Epithelial cell of prostate (primary cell): ENCODE data around the gene EGLN1.
A peak's percentile ranks its signal among the peaks of the same experiment; 100 is the strongest.
"Not testable (repeated sequence)": the region's sequence is repeated elsewhere in the genome, so short reads cannot be mapped to it uniquely, and the experiment has no call there.

Experiments used
- DNase-seq: peaks from one replicate; pipeline ENCODE4 v3.0.0-alpha.2; 2011; ENCODE audit warnings: low read depth, low spot score
- H3K27ac ChIP-seq: fragments of 450-650 bp; 2 replicates; pipeline ENCODE4 v1.5.1; 2017; ENCODE audit warnings: mild to moderate bottlenecking

Gene EGLN1

DNA sequence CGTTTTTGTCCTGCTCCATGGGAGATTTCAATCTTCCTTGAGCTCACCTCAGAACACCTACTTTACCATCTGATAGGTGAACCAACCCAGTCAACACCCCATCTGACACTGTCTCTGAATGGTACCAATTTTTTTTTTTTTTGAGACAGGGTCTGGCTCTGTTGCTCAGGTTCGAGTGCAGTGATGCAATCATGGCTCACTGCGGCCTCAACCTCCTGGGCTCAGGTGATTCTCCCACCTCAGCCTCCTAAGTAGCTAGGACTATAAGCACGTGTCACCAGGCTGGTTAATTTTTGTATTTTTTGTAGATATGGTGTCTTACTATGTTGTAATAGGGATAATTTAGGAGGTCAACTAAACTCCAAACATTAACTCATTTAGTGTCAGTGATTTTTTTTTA lies 47.7 kb downstream of the EGLN1 start:
- DNase-seq: no peak
- H3K27ac ChIP-seq: no peak overlapping the region

DNA sequence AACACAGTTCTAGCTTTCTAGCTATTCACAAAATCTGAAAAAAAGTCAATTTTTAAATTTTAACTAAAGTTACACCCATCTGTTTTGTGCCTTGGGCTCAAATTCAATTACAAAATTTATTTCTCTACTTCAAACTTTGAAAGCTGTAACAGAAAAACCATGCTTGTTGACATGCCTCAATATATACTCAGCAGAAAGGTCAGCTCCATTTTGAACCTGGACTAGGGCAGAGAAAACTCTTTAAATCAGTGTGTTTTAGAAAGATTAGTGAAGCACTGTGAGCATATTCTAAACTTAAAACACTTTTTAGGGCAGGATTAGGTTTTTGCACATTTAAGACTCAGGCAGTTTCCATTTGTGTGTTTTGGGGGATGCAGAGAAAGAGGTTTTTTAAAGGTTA lies 49.6 kb downstream of the EGLN1 start:
- no peak overlapping the region for H3K27ac ChIP-seq
- no peak for DNase-seq

DNA sequence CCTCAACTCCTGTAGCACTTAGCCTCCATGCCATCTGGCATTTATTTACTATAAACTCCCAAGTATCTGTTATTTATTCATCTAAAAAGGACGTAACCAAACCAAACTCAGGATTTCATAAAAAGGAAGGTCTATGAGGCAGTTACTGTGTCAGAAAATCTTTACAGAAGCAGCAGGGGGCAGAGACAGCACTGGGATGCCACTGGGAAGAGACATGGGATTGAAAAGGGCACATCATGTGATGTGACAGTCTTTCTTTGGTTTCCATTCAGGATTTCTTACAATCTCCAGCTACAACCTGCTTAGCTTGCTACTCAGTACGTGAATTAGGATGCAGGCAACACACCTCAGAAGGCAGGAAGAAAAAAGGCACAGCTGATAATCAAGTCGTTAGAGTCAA lies 52.8 kb downstream of the EGLN1 start:
- H3K27ac ChIP-seq: no peak overlapping the region
- DNase-seq: no peak

DNA sequence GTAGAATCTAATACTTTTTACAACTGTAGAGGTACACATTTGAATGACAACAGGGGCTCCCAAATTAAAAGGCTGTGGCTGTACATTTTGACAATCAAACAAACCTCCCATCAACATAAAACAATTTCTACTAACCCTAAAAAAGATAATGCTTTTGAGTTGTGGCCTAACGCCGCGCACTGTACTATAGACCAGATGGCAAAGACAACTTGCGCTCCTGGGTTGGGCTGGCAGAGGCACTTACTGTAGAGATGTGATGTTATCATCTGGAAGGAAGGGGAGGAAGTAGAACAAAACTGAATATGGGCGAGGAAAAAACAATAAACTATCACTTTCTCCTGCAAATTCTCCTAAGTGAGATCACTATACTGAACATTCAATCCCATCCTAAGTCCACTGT lies 57.9 kb downstream of the EGLN1 start:
- DNase-seq: no peak
- no peak overlapping the region for H3K27ac ChIP-seq

DNA sequence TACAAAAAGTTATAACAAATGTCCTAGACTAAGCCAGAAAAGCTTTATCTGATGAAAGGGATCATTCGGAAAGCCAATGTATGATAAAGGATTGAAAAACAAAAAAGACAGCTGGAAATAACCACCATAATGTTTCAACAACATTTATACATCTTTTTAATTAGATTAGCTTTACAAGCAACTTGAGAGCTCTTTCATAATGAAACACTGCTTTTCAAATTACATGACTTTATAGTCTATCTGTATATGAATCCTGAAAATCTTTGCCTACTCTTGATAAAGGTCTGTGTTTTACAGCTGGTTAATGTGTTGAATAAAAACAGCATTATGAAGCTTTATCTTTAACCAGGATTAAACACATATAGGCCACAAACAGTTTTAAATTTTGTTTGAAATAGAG lies 58.5 kb downstream of the EGLN1 start:
- H3K27ac ChIP-seq: no peak overlapping the region
- no peak for DNase-seq

DNA sequence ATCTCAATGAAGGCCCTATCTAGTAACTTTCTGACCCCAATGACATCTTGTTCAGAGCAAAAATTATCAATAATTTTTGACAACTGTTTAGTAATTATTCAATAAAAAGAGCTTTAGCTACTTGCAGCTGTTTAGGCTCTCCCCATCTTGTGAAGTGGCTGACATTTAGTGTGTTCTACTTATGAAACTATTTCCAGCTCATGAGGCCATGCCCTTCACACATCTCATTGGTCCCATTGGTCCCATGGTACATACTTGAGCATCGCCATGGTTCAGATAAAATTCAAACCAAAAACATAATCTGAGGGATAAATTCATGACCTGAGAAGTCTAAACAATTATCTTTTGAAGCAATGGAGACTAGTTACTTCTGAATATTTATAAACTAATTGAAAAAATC lies 59.8 kb downstream of the EGLN1 start:
- no peak overlapping the region for H3K27ac ChIP-seq
- DNase-seq: no peak

DNA sequence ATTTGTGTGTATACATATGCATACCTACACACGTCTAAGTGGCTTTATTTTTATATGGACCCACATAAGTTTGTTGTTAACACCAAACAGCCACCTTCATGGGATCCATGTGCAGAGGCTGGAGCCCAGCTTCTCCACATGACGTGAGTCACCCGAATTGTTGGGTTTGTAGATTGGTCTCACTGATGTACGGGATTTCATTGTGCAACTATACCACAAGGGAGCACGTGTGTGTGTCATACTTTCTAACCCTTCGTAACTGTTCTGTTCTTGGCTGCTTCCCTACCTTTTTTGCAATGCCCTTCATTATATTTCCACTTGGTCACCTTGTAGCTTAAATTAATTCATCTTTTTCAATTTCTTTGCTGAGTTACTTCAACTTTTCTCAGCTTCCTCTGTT lies 63.0 kb downstream of the EGLN1 start:
- H3K27ac ChIP-seq: no peak overlapping the region
- no peak for DNase-seq

DNA sequence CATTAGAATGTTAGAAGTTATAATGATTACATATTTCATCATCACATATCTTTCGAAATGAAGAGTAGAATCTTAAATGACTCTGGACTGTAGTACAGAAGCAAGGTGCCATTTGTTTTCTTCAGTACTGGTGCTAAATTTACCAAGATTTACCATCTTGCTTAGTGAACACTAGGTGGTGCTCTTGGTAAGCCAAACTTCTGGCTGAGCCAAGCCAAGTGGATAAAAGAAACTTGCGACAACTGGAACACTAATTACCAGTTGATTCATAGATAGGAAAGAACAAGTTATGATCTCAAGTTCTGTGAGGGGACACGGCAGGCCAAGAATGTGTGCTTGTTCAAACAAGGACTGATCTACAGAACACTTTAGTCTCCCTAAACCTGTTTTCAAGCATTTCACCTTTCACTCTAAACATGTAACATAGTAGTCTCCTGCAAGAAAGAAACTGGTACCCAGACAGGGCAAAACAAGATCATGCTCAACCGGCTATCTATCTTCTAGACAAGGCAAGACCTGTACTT lies 64.2 kb downstream of the EGLN1 start:
- peak overlapping the region; percentile 10 for H3K27ac ChIP-seq
- DNase-seq: no peak

DNA sequence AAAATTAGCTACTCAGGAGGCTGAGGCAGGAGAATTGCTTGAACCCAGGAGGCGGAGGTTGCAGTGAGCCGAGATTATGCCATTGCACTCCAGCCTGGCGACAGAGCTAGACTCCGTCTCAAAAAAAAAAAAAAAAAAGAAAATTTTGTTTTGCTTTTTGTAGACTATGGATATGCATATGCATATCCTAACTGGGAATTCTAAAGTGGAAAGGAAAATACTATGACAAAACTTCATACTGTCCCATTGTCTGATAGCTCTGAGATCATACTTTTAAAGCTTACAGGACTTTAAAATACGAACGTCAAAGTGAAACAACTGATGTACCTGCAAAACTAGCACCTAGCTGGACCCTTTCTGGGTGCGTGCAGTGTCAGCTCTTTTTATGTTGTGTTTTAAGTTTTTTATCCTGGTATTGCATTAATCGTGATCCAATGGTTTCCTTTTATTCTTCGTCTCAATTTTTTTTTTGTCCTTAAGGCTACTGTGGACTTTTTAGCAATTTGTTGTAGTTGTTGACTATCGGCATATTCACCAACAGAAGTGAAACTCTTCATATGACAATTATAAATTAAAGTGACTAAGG lies 64.8 kb downstream of the EGLN1 start:
- no peak overlapping the region for H3K27ac ChIP-seq
- no peak for DNase-seq

DNA sequence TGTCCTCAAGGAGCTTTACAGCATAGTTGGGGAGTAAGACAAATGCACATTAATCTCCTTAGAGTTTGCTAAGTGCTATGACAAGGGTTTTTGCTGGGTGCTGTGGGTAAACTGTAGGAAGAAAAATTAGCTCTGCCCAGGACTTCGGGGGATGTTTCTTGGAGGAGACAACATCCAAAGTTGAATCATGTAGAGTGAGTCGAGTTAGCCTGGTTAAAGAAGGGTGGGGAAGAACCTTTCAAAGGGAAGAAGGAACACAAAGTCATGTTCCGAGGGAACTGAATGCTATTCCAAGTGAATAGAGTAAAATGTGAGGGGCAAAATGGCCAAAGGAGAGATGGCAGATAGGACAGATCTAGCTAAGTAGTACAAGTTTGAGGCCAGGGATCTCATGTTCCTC lies 66.9 kb downstream of the EGLN1 start:
- no peak overlapping the region for H3K27ac ChIP-seq
- no peak for DNase-seq

DNA sequence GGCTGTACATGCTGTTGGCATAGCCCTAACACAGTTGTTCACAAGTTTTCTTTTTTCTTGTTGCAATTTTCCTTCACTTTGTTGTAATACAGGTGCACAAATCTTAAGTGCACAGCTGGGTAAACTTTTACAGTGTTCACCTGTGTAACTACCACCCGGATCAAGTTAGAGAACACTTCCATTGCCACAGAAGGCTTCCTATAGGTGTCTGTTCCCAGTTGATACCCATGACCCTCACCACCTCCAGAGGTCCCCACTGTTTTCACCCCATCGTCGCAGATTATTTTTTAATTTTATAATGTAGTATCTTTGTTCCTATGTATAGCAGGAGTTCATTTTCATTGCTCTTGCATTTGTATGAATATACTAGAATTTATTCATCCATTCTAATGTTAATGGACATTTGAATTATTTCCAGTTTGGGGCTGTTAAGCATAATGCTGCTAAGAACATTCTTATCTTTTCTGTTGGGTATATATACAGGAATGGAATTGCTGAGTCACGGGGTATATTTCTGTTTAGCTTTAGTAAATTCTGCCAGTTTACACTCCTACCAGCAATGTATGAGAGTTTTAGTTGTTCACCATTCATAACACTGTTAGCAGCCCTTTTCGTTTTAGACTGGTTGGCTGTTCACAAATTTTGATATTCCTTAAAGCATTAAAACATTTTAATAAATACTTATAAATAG lies 67.6 kb downstream of the EGLN1 start:
- no peak overlapping the region for H3K27ac ChIP-seq
- DNase-seq: no peak

DNA sequence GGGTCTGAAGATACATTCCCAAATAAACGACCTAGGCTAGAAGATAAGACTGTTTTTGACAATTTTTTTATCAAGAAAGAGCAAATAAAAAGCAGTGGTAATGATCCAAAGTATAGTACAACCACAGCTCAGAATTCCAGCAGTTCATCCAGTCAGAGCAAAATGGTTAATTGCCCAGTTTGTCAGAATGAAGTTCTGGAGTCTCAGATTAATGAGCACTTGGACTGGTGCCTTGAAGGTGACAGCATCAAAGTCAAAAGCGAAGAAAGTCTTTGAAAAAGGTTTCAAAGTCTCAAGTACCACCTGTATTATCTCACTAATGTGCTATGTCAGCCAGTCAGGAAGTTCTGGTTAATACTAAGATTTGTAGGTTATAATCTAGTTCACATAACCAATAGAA lies 69.0 kb downstream of the EGLN1 start:
- no peak overlapping the region for H3K27ac ChIP-seq
- no peak for DNase-seq

DNA sequence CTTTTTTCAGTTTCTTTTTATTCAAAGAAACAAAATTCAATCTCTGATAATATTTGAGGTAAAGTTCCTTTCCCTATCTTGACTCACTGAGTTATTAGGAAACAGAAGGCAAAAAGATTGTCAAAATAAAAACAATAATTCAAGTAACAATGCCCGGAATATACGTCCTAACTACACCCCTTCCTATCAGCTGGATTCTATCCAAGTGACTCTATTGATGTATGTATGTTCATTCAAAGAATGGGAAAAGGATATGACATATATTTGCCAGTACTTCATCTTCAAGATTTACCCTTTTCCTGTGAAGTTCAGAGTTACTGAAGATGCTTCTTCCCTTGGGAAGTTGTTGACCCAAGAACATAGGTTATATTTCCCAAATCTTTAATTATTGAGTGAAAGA lies 70.3 kb downstream of the EGLN1 start:
- H3K27ac ChIP-seq: no peak overlapping the region
- no peak for DNase-seq

DNA sequence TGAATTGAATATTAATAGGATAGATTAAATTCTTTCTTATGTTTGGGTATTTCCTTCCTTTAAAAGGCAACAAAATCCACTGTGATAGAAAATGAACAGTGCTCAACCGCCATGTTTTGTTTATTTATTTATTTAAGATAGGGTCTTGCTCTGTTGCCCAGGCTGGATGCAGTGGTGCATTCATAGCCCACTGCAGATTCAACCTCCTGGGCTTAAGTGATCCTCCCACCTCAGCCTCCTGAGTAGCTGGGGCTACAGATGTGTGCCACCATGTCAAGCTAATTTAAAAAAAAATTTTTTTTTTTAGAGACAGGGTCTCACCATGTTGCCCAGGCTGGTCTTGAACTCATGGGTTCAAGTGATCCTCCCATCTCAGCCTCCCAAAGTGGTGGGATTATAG lies 73.2 kb downstream of the EGLN1 start:
- not testable (repeated sequence) for DNase-seq, H3K27ac ChIP-seq

DNA sequence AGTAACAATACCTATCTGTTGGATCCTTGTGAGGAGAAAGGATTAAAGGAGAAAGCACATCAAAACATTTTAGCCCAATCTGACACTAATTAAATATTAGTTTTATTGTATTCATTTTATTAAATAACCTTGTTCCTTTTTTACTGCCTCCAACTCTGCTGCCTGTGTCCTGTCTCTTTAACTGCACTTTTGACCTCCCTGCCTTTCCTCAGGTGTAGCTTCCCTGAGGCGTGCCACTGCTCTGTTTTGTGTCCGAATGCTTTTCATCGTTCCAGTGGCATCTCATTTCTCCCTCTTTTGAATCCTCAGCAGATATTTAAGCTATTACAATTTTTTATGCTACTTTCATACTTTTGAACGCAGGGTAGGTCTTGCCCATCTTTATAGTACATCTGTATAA lies 73.6 kb downstream of the EGLN1 start:
- no peak overlapping the region for H3K27ac ChIP-seq
- DNase-seq: no peak

DNA sequence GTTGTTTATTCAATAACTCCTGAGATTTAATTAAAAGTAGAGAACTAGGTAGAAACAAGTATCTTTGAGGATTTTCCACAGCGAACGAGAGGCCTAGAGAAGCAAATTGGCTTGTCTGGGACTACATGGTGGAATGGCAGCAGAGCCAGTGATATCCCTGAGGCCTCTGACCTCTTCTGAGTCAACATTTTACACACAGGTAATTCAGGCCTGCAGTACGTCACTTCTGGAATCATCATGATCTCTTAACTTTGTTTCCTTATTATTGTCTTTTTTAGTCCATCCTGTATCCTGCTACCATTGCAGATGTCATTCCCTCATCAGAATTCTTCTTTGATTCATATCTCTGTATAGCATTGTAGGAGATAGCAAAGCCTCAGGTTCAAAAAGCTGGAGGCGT lies 74.1 kb downstream of the EGLN1 start:
- DNase-seq: no peak
- no peak overlapping the region for H3K27ac ChIP-seq

DNA sequence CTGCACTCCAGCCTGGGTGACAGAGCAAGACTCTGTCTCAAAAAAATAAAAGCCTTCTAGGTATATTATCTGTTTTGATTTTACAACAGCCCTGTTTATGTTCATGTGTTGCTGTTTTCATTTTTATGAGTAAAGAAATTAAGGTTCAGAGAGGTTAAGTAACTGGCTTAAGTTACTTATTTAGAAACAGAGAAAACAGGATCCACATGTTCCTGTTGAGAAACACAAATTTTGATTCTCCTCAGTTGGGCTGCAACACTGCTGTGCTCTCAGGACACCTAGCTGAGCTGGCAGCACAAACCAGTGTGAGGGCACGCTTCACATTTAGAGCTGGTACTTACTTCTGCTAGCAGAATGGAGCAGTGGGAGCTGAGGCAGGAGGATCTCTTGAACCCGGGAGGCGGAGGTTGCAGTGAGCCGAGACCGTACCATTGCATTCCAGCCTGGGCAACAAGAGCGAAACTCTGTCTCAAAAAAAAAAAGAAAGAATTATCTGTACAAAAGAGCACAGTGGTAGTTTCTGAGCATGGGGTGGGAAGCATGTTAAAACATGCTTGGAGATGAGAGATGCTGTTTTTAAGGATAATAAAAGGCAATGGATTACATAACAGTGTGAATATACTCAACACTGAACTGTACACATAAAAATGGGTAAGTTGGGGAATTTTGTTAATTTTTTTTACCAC lies 81.6 kb downstream of the EGLN1 start:
- no peak for DNase-seq
- peak overlapping the region; percentile 64 for H3K27ac ChIP-seq

DNA sequence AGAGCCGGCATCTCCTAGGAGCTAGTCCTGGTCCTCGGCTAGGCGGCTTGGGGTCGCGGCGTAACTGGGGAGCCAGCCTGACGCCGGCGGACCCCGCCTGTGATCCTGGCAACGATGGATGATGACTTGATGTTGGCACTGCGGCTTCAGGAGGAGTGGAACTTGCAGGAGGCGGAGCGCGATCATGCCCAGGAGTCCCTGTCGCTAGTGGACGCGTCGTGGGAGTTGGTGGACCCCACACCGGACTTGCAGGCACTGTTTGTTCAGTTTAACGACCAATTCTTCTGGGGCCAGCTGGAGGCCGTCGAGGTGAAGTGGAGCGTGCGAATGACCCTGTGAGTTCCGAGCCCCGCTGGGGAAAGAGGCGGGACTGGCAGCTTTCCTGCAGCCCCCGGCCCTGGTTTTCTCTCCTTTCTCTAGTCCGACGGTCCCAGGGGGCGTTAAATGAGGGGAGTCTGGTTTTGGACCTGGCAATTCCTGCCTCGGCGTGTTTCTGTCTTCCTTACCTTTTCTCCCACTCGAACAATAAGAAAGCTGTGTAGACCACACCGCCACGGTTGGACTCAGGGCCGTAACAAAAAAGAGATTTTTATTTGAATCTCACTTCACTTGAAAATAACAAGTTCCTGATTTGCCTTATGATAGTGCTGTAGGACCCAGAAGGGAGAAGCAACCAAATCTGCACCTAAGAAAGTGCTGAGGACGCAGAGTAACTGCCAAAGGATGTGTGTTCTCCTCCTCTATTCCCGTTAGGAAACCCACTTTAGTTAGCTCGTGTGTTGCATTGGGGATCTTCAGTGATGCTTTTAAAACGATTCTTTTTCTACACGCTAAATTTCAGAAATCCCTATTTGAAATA lies 83.6 kb downstream of the EGLN1 start, which contains the start of gene SPRTN:
SPRTN (plus strand) TSS at position 24 of the 859 bp plus-strand sequence; CDS start at position 115, 91 bp downstream.
- H3K27ac ChIP-seq: peak within 1 kb of the TSS; percentile 94
- DNase-seq: no peak

DNA sequence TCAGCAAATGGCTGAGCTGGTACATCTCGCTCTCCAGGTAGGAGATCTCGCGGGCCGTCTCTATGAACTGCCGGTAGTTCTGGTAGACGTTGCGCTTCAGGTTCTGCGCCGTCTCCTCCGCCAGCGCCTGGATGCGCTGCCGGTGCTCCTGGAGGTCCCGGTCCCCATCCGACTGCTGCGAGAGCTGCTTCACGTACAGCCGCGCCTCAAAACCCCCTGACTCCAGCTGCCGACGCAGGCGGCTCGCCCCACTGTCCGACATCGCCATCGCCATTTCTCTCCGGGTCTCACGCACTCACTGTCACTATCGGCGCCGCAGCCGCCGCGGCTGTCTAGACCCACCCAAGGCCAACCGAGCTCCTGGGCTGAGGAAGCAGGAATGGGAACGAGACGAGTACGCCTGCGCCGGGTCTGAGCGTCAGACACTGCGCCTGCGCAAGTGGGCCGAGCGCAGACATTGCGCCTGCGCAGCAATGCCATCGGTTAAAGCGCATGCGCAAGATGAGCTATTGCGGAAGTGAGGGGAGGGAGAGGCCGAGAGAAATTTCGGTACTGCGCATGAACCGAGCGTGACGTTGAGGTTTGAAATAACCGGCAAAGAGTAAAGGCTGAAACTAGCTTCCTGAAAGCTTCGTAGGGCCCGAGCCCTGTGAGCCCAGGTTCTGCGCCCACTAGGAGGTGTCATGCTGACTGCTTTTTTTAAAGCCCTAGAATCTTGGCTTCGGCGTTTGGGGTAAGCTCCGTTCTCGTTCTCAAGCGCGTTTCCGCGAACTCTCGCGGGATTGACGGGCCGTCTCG lies 84.4 kb downstream of the EGLN1 start, which contains the start of gene EXOC8:
EXOC8 (minus strand) TSS at position 381 of the 798 bp plus-strand sequence; CDS start at position 274, 107 bp downstream.
- DNase-seq: peak; percentile 69
- peak within 1 kb of the TSS; percentile 94 for H3K27ac ChIP-seq
